ENCODE data around the gene MBP.

Gene MBP

GRCh38 chr18:77151033-77151771 lies 18.6 kb upstream of the MBP start:
- TF ChIP-seq CTCF (IDR thresholded peaks at IDR 0.05; ENCODE audit: extremely low read depth, missing control alignments), result no peak
- DNase-seq (ENCODE audit: low spot score), result no peak

GRCh38 chr18:77150588-77150987 lies 18.0 kb upstream of the MBP start:
- no peak for TF ChIP-seq CTCF (IDR thresholded peaks at IDR 0.05; ENCODE audit: extremely low read depth, missing control alignments)
- DNase-seq (ENCODE audit: low spot score), result no peak

- no peak for TF ChIP-seq CTCF (IDR thresholded peaks at IDR 0.05; ENCODE audit: extremely low read depth, missing control alignments)
- DNase-seq (ENCODE audit: low spot score), result no peak
These were observed 15.7 kb upstream of the MBP start for GRCh38 chr18:77148289-77148688.

DNA sequence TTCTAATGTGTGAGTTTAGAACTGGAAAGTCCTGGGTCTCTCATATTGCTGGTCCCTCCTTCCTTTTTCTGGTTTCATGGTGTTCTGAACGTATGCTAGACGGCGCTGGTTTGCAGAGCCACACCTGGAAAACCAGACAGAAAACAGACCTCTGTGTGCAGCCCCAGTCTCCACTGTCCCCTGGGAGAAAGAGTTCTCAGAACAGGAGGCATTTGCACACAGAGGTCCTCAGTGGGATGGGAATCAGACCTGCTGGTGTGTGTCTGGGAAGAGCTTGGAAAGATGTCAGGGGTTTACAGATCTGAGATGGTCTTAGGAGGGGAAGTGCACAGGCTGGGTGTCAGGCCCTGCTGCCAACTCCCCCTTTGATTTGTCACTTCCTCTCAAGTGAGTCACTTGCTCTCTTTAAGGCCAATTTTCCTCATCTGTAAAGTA lies 14.9 kb upstream of the MBP start:
- TF ChIP-seq CTCF (IDR thresholded peaks at IDR 0.05; ENCODE audit: extremely low read depth, missing control alignments), result no peak
- no peak for DNase-seq (ENCODE audit: low spot score)

GRCh38 chr18:77146249-77147080 lies 13.9 kb upstream of the MBP start:
- DNase-seq (ENCODE audit: low spot score), result no peak
- no peak for TF ChIP-seq CTCF (IDR thresholded peaks at IDR 0.05; ENCODE audit: extremely low read depth, missing control alignments)

DNA sequence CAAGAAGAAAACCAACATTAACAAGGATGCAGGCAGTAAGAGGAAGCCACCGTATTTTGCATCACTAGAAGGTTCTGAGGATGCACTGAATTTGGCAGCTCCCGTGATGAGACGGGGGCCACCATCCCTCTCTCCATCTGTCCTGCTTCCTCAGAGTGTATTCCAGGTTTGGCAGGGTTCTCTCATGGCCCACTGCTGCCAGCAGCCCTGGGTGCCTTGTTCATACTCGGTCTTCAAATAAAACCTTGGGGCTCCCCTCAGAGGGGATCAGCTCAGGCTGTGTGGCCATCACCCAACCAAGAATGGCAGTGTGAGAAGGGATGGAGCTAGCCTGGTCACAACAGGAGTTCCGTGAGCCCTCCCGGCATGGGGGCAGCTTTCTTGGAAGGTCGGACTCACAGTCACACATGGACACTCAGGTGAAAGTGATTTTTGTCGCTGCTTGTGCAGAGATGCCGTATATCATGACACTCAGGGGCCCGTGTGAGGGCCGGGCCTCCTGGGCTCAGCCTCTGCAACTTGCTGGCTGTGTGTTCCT lies 12.8 kb upstream of the MBP start:
- no peak for TF ChIP-seq CTCF (IDR thresholded peaks at IDR 0.05; ENCODE audit: extremely low read depth, missing control alignments)
- DNase-seq (ENCODE audit: low spot score), result no peak

Measured in GM20000 (cell line).